Smooth muscle cell (in vitro differentiated cells): ENCODE measurements around the gene TSSK3. TPM values are rescaled to one million over a fixed set of nuclear protein-coding genes. Genes with fewer than 3 reads are reported as not detected.
A peak's percentile ranks its signal among the peaks of the same experiment; 100 is the strongest.

ENCODE experiments used
- DNase-seq: peaks from one replicate; lab custom pipeline; 2025; ENCODE audit not compliant: unreplicated experiment; lab: John Stamatoyannopoulos, UW
- H2AFZ ChIP-seq: fragments of 200-600 bp; sonication (generic); 2 replicates; pipeline ENCODE4 v1.6.0; 2016; ENCODE audit warnings: antibody characterized with exemption, low read depth, mild to moderate bottlenecking
- H3F3A ChIP-seq: fragments of 200-600 bp; sonication (generic); 2 replicates; pipeline ENCODE4 v1.6.0; 2017; ENCODE audit warnings: antibody characterized with exemption, low read depth
- H3K27ac ChIP-seq: fragments of 200-600 bp; sonication (generic); 2 replicates; pipeline ENCODE4 v1.5.1; 2016; ENCODE audit warnings: low read depth, mild to moderate bottlenecking
- H3K27me3 ChIP-seq: fragments of 200-600 bp; sonication (generic); 2 replicates; pipeline ENCODE4 v1.6.1; 2016; ENCODE audit warnings: low read depth, mild to moderate bottlenecking
- H3K36me3 ChIP-seq: fragments of 200-600 bp; sonication (generic); 2 replicates; pipeline ENCODE4 v1.5.1; 2016; ENCODE audit warnings: low read depth
- H3K4me1 ChIP-seq: fragments of 200-600 bp; sonication (generic); 2 replicates; pipeline ENCODE4 v1.5.1; 2016; ENCODE audit warnings: low read depth
- H3K4me2 ChIP-seq: fragments of 200-600 bp; sonication (generic); 2 replicates; pipeline ENCODE4 v1.6.0; 2016; ENCODE audit warnings: mild to moderate bottlenecking
- H3K4me3 ChIP-seq: fragments of 200-600 bp; sonication (generic); 2 replicates; pipeline ENCODE4 v1.5.1; 2016; ENCODE audit warnings: mild to moderate bottlenecking
- H3K79me2 ChIP-seq: fragments of 200-600 bp; sonication (generic); 2 replicates; pipeline ENCODE4 v1.6.0; 2016; ENCODE audit warnings: low read depth, mild to moderate bottlenecking
- H3K9ac ChIP-seq: fragments of 200-600 bp; sonication (generic); 2 replicates; pipeline ENCODE4 v1.6.0; 2016; ENCODE audit warnings: low read depth
- H3K9me3 ChIP-seq: fragments of 200-600 bp; sonication (generic); replicated peaks from 2 replicates; pipeline ENCODE4 v1.5.1; 2016; ENCODE audit warnings: low read depth
- H4K20me1 ChIP-seq: fragments of 200-600 bp; sonication (generic); 2 replicates; pipeline ENCODE4 v1.6.0; 2016; ENCODE audit warnings: low read depth
- CTCF ChIP-seq: fragments of 200-600 bp; sonication (generic); IDR thresholded peaks from 2 replicates; pipeline ENCODE4 v1.5.1; 2017; ENCODE audit warnings: borderline replicate concordance, mild to moderate bottlenecking, antibody characterized with exemption; ENCODE audit not compliant: insufficient read depth, poor library complexity, severe bottlenecking
- WGBS: methylation state at CpG from one replicate; pipeline ENCODE4 v1.1.7; 2016; ENCODE audit warnings: low lambda C conversion rate; 5-methylcytosine and 5-hydroxymethylcytosine counted together
- polyA plus RNA-seq: library from polyadenylated mRNA; unstranded; fragments of >200 nt; fragmentation: Nextera tagmentation; extraction: Ambion mirVana; gene quantifications from 2 replicates; pipeline ENCODE4 v1.2.1, GENCODE V29; 2016
- total RNA-seq: library from RNA; depleted of rRNA; stranded (reverse); fragments of >200 nt; gene quantifications from 2 replicates; pipeline ENCODE4 v1.2.3, GENCODE V29; 2014

TSSK3 gene
- total and polyA plus RNA-seq, 2 experiments from 2014 or later = 0.31 TPM; not detected in 1

GRCh38 chr1:32357614-32358013 is 4.7 kb upstream of the TSSK3 start:
- Histone ChIP-seq H3K4me2 (no peak overlapping the region), H4K20me1 (no peaks in the 10 kb centered on the region), H3K9me3 (no peaks in the 10 kb centered on the region), H3K79me2 (no peaks in the 10 kb centered on the region), H3K36me3 (no peaks in the 10 kb centered on the region), H3K9ac (no peak overlapping the region), H3K4me1 (peaks cover 24% of the 10 kb centered on the region), H3K27me3 (no peaks in the 10 kb centered on the region), H3K4me3 (no peak overlapping the region), H2AFZ (no peak overlapping the region), H3F3A (peaks cover 7% of the 10 kb centered on the region), H3K27ac (no peak overlapping the region)
- DNase-seq = no peak
- 91% methylated on average over 6 of the region's 6 CpGs for WGBS
- TF ChIP-seq CTCF = no peak

- no peak overlapping the region for H3K9ac ChIP-seq
- no peak overlapping the region for H3K27ac ChIP-seq
- H3K4me3 ChIP-seq = no peak overlapping the region
- H3K4me1 ChIP-seq = peaks cover 17% of the 10 kb centered on the region
- TF ChIP-seq CTCF = no peak
- H3K27me3 ChIP-seq = no peaks in the 10 kb centered on the region
- no peak overlapping the region for H3K4me2 ChIP-seq
- H3K36me3 ChIP-seq = no peaks in the 10 kb centered on the region
- DNase-seq = no peak
- no peak overlapping the region for H2AFZ ChIP-seq
- H4K20me1 ChIP-seq = no peaks in the 10 kb centered on the region
- H3F3A ChIP-seq = peaks cover 6% of the 10 kb centered on the region
- H3K79me2 ChIP-seq = no peaks in the 10 kb centered on the region
- H3K9me3 ChIP-seq = no peaks in the 10 kb centered on the region
- 92% methylated on average over 3 of the region's 3 CpGs for WGBS
Observed at GRCh38 chr1:32358435-32358834, 3.9 kb upstream of the TSSK3 start.

GRCh38 chr1:32361308-32361673 is 1.0 kb upstream of the TSSK3 start:
- Histone ChIP-seq H3K4me3 (peak overlapping the region; percentile 61), H2AFZ (no peak overlapping the region), H3K4me1 (peaks cover 14% of the 10 kb centered on the region), H3K27me3 (no peaks in the 10 kb centered on the region), H3K9ac (no peak overlapping the region), H4K20me1 (no peaks in the 10 kb centered on the region), H3K27ac (no peak overlapping the region), H3F3A (peaks cover 6% of the 10 kb centered on the region), H3K9me3 (no peaks in the 10 kb centered on the region), H3K4me2 (peak overlapping the region; percentile 98), H3K36me3 (no peaks in the 10 kb centered on the region), H3K79me2 (no peaks in the 10 kb centered on the region)
- WGBS = 69% methylated on average over 29 of the region's 35 CpGs
- no peak for TF ChIP-seq CTCF
- no peak for DNase-seq

- peak overlapping the region; percentile 39 for H3K9ac ChIP-seq
- no peaks in the 10 kb centered on the region for H4K20me1 ChIP-seq
- no peaks in the 10 kb centered on the region for H3K79me2 ChIP-seq
- H3K4me1 ChIP-seq = peaks cover 14% of the 10 kb centered on the region
- DNase-seq = no peak
- H3K27ac ChIP-seq = no peak overlapping the region
- H3K27me3 ChIP-seq = no peaks in the 10 kb centered on the region
- H3K4me3 ChIP-seq = peak overlapping the region; percentile 61
- TF ChIP-seq CTCF = peak; percentile 39
- no peaks in the 10 kb centered on the region for H3K36me3 ChIP-seq
- no peak overlapping the region for H2AFZ ChIP-seq
- H3K4me2 ChIP-seq = peak overlapping the region; percentile 98
- H3F3A ChIP-seq = peaks cover 6% of the 10 kb centered on the region
- 3% methylated on average over 54 of the region's 91 CpGs for WGBS
- H3K9me3 ChIP-seq = no peaks in the 10 kb centered on the region
Observed at GRCh38 chr1:32361674-32362473, 465 bp upstream of the TSSK3 start.
